Heart left ventricle (tissue), 16 donors: ENCODE data around the gene SLC1A7. TPM values are rescaled to one million over a fixed set of nuclear protein-coding genes. Genes with fewer than 3 reads are reported as not detected.

Source experiments
- ATAC-seq, 4 donors: fragments of 200-7000 bp; cut with Tn5 transposase; one replicate each; pipeline ENCODE4 v1.9.1; 2020 to 2022; ENCODE audit warnings: moderate library complexity in 4 of 4, mild to moderate bottlenecking in 3 of 4, moderate number of reproducible peaks in 1 of 4
- DNase-seq, 5 donors: peaks; one replicate each; pipeline ENCODE4 v3.0.0-alpha.2; 2020
- H3K27ac ChIP-seq, 12 donors: fragments of 200-600 bp; sonication (generic) in 4 of 12; one replicate each; pipeline versions ENCODE4 v1.5.0 to v1.8.0; 2016 to 2022; ENCODE audit warnings: mild to moderate bottlenecking in 2 of 12
- H3K27me3 ChIP-seq, 9 donors: fragments of 200-600 bp; sonication (generic) in 2 of 9; one replicate each; pipeline versions ENCODE4 v1.5.1 to v1.8.0; 2016 to 2022; ENCODE audit warnings: mild to moderate bottlenecking in 3 of 9
- H3K36me3 ChIP-seq, 9 donors: fragments of 200-600 bp; sonication (generic) in 2 of 9; one replicate each; pipeline versions ENCODE4 v1.5.0 to v1.8.0; 2018 to 2022; ENCODE audit warnings: mild to moderate bottlenecking in 2 of 9
- H3K4me1 ChIP-seq, 12 donors: fragments of 200-600 bp; sonication (generic) in 4 of 12; one replicate each; pipeline versions ENCODE4 v1.5.0 to v1.8.0; 2016 to 2022; ENCODE audit warnings: mild to moderate bottlenecking in 3 of 12
- H3K4me3 ChIP-seq, 12 donors: fragments of 200-600 bp; sonication (generic) in 4 of 12; one replicate each; pipeline versions ENCODE4 v1.5.0 to v1.8.0; 2017 to 2022; ENCODE audit warnings: mild to moderate bottlenecking in 9 of 12, moderate library complexity in 4 of 12
- H3K9me3 ChIP-seq, 12 donors: fragments of 200-600 bp; sonication (generic) in 4 of 12; one replicate each; pipeline versions ENCODE4 v1.5.0 to v1.8.0; 2016 to 2022; ENCODE audit warnings: mild to moderate bottlenecking in 1 of 12
- CTCF ChIP-seq, 12 donors: fragments of 200-600 bp; sonication (generic) in 4 of 12; IDR thresholded peaks; one replicate each; pipeline versions ENCODE4 v1.5.0 to v1.8.0; 2018 to 2022; ENCODE audit warnings: antibody characterized with exemption in 12 of 12, mild to moderate bottlenecking in 5 of 12
- POLR2A ChIP-seq, 2 donors: fragments of 450-650 bp; IDR thresholded peaks; one replicate each; pipeline ENCODE4 v1.6.1; 2017; ENCODE audit warnings: antibody characterized with exemption in 2 of 2, mild to moderate bottlenecking in 2 of 2, moderate library complexity in 2 of 2
- whole genome bisulfite sequencing, 4 donors: extraction: QIAGEN DNeasy Blood & Tissue Kit in 2 of 4; methylation state at CpG; one replicate each; pipeline versions ENCODE4 v1.1.5 to v1.1.7; 2013 to 2018; 5-methylcytosine and 5-hydroxymethylcytosine counted together
- intact Hi-C, 10 donors: fragments of 100-400 bp; cut with DNase I; formaldehyde crosslinking; loops; one replicate each; pipeline versions ENCODE4 v1.11.1 to v1.14.2; 2022
- polyA plus RNA-seq, 2 donors: library from polyadenylated mRNA; stranded (reverse); fragments of 200-250 nt; gene quantifications; one replicate each; pipeline ENCODE4 v1.2.3, GENCODE V29; 2013
- total RNA-seq, 9 donors: library from RNA; depleted of rRNA in 2 of 9; stranded (reverse); fragments of >200 nt in 2 of 9; fragmentation: NEBNext Ultra II Directional in 3 of 9; extraction: Animal tissue kit (Norgen Biotek cat#: 25700) in 3 of 9; gene quantifications; one replicate each; pipeline versions ENCODE4 v1.1.0 to v1.2.4, GENCODE V29; 2016 to 2023
- donor health status: ischemic (EF 13 %, LVEDD 7.1; RV severe dilation, severe dysfunction).
- donor health status: healthy with polysubstance abuse.
- donor health status: DM: no; HTN: yes; CAD: no.
- donor health status: DM: no; HTN: no; CAD: no.
- donor health status: ischemic (EF 25% LVEDD 6.9; RV normal size, moderate dysfunction).
- donor health status: ischemic (EF 25% LVEDD 5.7; RV mildly dilated, moderate dysfunction).
- donor health status: healthy.
- donor health status: DM: yes; HTN: yes; CAD: no.
- donor health status: ischemic (EF 35%, LVEDD 5.7; RV mildly dilated, moderate dysfunction).
- donor health status: nonischemic (EF 11% LVEDD 7.7; RV severe dilation, severe dysfunction).
- donor health status: DM: yes; HTN: yes; CAD: no.
- donor health status: PGD.
- donor health status: ischemic (EF 29% LVEDD 5.4; RV normal size, mild dysfunction).
- donor health status: nonischemic (EF 23%, LVEDD 6.1; RV moderate dilation, normal function).

The SLC1A7 gene
- total and polyA plus RNA-seq, 11 donors = 0.07 to 1.1 (median 0.33) TPM; not detected in 2

- Histone ChIP-seq H3K27ac (no peak overlapping the region), H3K36me3 (peaks cover 0 to 51% (median 27%) of the 10 kb centered on the region in 9 donors), H3K9me3 (no peaks in the 10 kb centered on the region), H3K27me3 (no peaks in the 10 kb centered on the region), H3K4me3 (no peak overlapping the region), H3K4me1 (peaks cover 2 to 37% (median 33%) of the 10 kb centered on the region in 12 donors)
- ATAC-seq = no peak
- no peak for DNase-seq
- WGBS, 4 donors = 8 to 23% (median 17%) methylated on average over 1 of the region's 1 CpG
- no peak for TF ChIP-seq POLR2A (IDR thresholded peaks at IDR 0.05)
- TF ChIP-seq CTCF (IDR thresholded peaks at IDR 0.05) = no peak
- intact Hi-C loops = loop anchor here in 1 of 10 donors (5.0 kb wide), 1 partner anchor 34 kb away; no protein-coding TSS in a partner anchor
These were observed 90.8 kb downstream of the SLC1A7 start for GRCh38 chr1:53051676-53052075.

- Histone ChIP-seq H3K27me3 (no peaks in the 10 kb centered on the region), H3K4me3 (no peak overlapping the region), H3K36me3 (peaks cover 0 to 52% (median 30%) of the 10 kb centered on the region in 9 donors), H3K9me3 (no peaks in the 10 kb centered on the region), H3K27ac (peak overlapping the region in 7 of 12 donors; percentile 26 to 63 (median 60)), H3K4me1 (peaks cover 5 to 49% (median 36%) of the 10 kb centered on the region in 12 donors)
- no peak for TF ChIP-seq CTCF (IDR thresholded peaks at IDR 0.05)
- TF ChIP-seq POLR2A (IDR thresholded peaks at IDR 0.05) = no peak
- intact Hi-C loops = loop anchor here in 1 of 10 donors (5.0 kb wide), 1 partner anchor 33 kb away; no protein-coding TSS in a partner anchor
- no peak for ATAC-seq
- DNase-seq = no peak
- 84 to 98% (median 95%) methylated on average over 2 of the region's 2 CpGs for WGBS, 4 donors
These were observed 92.1 kb downstream of the SLC1A7 start for GRCh38 chr1:53050310-53050709.

GRCh38 chr1:53049574-53049967 lies 92.9 kb downstream of the SLC1A7 start:
- H3K27ac ChIP-seq = peak overlapping the region in 10 of 12 donors; percentile 1 to 63 (median 44)
- DNase-seq (no peak), ATAC-seq (no peak)
- peaks cover 5 to 49% (median 36%) of the 10 kb centered on the region in 12 donors for H3K4me1 ChIP-seq
- 66 to 74% (median 69%) methylated on average over 3 of the region's 3 CpGs for WGBS, 4 donors
- no peak for TF ChIP-seq POLR2A (IDR thresholded peaks at IDR 0.05)
- TF ChIP-seq CTCF (IDR thresholded peaks at IDR 0.05) = no peak
- H3K4me3 ChIP-seq = no peak overlapping the region
- H3K9me3 ChIP-seq = no peaks in the 10 kb centered on the region
- H3K36me3 ChIP-seq = peaks cover 0 to 58% (median 37%) of the 10 kb centered on the region in 9 donors
- no peaks in the 10 kb centered on the region for H3K27me3 ChIP-seq
- intact Hi-C loops = no loop called here

- ATAC-seq = peak; percentile 94 to 97 (median 95)
- peak in 4 of 5 donors; percentile 42 to 76 (median 56) for DNase-seq
- H3K4me3 ChIP-seq = no peak overlapping the region
- 29 to 41% (median 36%) methylated on average over 3 of the region's 3 CpGs for WGBS, 4 donors
- peaks cover 0 to 63% (median 34%) of the 10 kb centered on the region in 9 donors for H3K36me3 ChIP-seq
- H3K27ac ChIP-seq = peak overlapping the region in 10 of 12 donors; percentile 19 to 63 (median 52)
- intact Hi-C loops = no loop called here
- H3K27me3 ChIP-seq = no peaks in the 10 kb centered on the region
- H3K4me1 ChIP-seq = peaks cover 5 to 49% (median 36%) of the 10 kb centered on the region in 12 donors
- no peaks in the 10 kb centered on the region for H3K9me3 ChIP-seq
- no peak for TF ChIP-seq POLR2A (IDR thresholded peaks at IDR 0.05)
- no peak for TF ChIP-seq CTCF (IDR thresholded peaks at IDR 0.05)
These were observed 93.4 kb downstream of the SLC1A7 start for GRCh38 chr1:53048960-53049573.
